ENCODE data around the gene ANXA5.
A peak's percentile ranks its signal among the peaks of the same experiment; 100 is the strongest.
"Not testable (repeated sequence)": the region's sequence is repeated elsewhere in the genome, so short reads cannot be mapped to it uniquely, and the experiment has no call there.

Gene ANXA5

DNA sequence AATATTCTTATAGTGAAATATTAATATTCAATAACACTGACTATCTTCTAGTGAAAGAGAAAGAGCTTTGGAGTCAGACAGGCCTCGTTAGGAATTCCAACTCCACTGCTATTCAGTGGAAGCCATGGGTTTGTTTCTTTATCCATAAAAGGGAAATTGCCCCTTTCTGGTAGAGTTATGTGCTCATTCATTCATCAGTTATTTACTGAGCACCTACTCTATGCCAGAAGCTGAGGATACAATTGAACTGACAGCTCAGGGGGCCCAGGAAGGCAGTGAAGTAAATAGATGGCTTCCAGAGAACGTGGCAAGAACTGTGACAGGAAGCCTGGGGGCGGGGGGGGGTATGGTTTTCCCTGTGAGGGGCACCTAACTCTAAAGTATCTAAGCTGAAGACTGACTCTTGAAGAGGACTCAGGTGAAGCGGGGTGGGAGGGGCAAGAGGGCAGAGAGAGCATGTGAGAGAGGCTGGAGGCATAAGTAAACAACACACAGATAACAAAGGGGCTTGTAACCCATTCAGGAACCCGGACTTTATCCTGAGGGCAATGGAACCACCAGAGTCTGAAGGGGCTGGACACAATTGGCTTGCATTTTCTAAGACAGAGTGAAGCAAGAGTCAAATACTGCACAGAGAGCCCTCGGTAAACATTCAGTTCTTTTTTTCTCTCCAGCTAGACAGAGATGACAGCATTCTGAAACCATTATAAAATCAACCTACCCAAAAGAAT lies 20.3 kb downstream of the ANXA5 start:
- no peak for DNase-seq

DNA sequence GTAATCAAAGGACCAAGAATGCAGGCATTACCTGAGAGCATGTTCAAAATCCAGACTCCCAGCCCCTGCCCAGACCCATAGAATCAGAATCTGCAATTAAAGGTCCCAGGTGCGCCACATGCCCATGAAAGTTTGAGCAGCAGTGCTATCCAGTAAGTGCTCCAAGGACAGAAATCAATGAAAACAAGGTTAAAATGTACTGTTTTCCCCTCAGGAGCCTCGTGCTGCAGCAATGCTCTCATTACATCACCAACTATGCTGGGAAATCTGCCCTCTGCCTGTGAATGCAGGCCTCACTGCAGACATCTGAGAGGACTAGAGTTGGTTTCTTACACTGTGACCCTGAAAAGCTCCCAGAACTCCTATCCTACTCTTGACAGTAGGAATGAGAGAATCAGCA lies 21.1 kb downstream of the ANXA5 start:
- DNase-seq: no peak

- no peak for DNase-seq
Observed at GRCh38 chr4:121674696-121675095, 22.1 kb downstream of the ANXA5 start.

- DNase-seq: no peak
Observed at GRCh38 chr4:121674191-121674590, 22.6 kb downstream of the ANXA5 start.

- DNase-seq: no peak
Observed at GRCh38 chr4:121669163-121669550, 27.6 kb downstream of the ANXA5 start.

DNA sequence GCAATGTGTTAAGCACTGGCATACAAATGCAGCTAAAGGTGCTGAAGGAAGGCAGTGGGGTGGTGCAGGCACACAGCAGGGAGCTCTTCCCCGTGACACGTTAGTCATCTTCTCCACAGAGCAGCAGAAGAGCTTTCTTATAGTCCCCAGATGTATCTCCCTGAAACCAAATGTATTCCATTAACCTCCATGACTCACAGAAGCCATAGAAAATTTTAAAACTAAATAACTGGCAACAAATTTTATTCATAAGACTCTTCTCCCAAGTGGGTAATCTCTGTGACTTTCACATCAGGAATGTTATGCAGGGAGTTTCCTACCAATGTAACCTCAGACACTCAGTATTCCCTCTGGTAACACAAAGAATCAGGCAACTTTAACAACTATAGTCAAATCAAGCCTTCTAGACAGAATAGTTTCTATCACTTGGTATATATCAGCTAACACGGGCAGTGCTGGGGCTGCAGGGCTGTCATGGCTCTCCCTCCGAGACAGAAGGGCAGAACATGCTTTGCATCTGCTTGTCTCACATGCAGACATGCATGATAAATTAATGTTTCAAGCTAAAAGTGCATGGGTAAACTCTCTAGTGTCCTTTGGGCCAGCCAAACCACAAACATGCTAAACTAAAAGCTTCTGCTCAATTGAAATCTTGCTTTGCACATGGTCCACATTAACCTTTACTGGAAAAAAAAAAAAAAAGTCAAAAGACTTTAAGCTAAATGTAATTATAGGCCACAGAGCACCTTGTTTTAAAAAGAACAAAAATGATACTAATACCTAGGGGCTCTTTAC lies 28.2 kb downstream of the ANXA5 start:
- DNase-seq: no peak

DNA sequence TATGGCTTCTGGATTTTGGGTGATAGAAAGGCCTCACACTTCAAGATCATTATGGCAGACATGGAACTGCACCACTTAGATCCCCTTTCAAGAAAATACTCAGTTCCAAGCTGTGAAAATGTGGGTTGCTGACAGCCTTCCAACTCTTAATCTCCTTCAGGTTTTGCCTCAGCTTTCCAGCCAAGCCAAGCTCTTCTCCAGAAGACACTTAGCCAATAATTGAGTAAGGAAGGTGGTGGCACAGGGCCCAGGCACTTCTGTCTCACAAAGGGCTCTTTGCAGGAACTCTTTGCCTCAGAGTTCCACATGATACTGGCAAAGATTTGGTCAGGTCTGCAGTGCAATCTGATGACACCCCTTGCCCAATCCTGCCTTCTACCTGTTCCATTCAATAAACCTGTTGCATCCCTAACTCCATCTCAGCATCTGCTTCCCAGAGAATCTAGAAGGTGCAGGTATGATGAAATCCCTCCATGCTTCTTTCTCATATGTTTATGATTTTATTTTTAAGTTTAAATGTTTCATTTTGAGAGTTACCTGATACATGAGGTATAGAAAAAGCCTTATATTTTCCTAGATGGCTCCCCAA lies 30.6 kb downstream of the ANXA5 start:
- no peak for DNase-seq

DNA sequence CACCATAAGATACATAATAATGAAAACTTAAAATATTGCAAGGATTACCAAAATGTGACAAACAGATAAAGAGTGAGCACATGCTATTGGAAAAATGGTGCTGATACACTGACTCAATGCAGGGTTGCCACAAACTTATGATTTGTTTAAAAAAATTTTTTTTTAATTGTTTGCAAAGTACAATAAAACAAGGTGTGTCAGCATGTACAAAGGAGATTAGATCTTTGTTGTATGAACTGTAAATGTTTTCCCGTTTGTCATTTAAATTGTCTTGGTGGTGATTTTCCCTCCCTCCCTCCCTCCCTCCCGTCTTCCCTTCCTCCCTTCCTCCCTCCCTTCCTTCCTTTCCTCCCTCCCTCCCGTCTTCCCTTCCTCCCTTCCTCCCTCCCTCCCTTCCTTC lies 31.4 kb downstream of the ANXA5 start:
- DNase-seq: no peak

- no peak for DNase-seq
Observed at GRCh38 chr4:121662225-121662624, 34.6 kb downstream of the ANXA5 start.

GRCh38 chr4:121660175-121660933 lies 36.4 kb downstream of the ANXA5 start:
- DNase-seq: not testable (repeated sequence)

- no peak for DNase-seq
Observed at GRCh38 chr4:121658125-121658524, 38.7 kb downstream of the ANXA5 start.

DNA sequence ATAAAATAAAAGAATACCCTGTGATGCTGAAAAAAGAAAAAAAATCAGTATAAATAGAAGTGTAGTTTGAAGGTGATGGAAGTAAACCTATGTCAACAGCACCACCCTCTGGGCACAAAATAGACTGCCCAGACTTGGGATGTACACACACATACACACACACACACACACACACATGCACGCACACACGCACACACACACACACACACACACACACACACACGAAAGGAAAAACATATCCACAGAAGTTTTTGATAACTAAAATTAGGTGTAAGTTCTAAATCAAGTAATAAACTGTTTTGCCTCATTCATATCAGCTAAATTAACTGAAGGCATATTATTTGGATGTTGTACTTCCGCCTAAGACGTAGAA lies 40.5 kb downstream of the ANXA5 start:
- peak in 1 of 6 experiments; percentile 0 for DNase-seq

- DNase-seq: no peak
Observed at GRCh38 chr4:121655320-121656268, 41.2 kb downstream of the ANXA5 start.

GRCh38 chr4:121654738-121655137 lies 42.0 kb downstream of the ANXA5 start:
- no peak for DNase-seq

DNA sequence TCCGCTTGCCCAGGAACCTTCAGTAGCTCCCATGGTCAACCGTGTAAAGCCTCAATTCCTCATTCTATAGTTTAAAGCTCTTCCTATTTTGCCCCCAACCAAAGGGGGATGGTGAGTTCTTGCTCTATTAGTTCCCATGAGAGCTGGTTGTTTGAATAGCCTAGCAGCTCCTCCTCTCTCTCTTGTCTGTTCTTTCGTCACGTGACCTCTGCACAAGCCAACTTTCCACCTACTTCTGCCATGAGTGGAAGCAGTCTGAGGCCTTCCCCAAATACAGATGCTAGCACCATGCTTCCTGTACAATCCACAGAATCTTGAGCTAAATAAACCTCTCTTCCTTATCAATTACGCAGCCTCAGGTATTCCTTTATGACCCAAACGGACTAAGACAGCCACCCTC lies 42.8 kb downstream of the ANXA5 start:
- no peak for DNase-seq

DNA sequence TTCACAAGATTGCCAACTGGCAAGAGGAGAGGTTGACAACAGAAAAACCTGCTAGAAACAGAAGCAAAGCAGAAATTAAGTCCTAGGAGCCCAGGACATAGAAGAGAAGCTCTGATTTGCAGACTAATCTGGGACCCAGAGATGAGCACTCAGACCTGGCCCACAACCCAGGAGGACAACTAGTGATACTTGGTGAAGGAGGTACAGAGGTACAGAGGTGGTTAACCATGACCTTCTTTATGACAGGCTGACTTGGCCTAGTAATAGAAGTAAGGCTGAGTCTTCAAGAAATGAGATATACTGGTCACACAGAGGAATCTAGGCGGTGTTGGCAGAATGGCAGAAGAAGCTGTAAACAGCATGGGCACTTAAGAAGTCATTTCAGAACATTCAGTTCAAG lies 43.6 kb downstream of the ANXA5 start:
- DNase-seq: no peak

DNA sequence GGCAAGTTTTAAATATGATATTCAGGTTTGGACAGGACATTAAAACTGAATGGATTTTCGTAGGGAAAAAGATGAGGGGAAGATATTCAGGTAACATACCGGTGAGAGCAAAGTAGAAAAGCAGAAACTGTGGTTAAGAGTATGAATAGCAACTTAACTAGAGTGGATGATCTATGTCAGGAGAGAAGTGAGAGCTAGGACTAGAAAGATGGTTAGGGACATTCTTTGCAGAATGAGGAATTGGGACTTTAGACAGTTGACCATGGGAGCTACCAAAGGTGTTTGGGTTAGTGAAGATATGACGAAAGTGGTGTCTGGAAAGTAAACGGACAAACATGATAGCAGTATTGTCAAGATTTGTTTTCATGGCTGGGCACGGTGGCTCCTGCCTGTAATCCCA lies 45.2 kb downstream of the ANXA5 start:
- no peak for DNase-seq

GRCh38 chr4:121650741-121651140 lies 46.0 kb downstream of the ANXA5 start:
- no peak for DNase-seq

DNA sequence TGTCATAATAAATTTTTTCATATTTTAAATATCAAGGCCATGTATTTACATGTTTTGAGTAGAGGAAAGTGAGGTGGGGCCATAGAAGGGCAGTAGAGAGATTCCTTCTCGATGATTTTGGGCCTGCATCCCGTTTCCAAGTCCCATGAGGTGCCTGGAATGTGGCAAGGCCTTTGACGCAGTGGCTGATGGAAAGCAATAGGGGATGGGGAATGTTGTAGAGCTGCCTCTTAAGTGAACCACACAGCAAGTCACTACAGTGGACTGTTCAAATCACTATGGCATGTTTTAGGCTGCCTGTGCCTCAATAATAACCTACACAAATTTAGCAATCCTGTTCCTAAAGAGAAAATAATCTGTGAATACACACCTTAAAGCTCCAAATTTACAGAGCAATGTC lies 48.3 kb downstream of the ANXA5 start:
- no peak for DNase-seq

GRCh38 chr4:121642876-121643585 lies 53.7 kb downstream of the ANXA5 start:
- DNase-seq: no peak

DNA sequence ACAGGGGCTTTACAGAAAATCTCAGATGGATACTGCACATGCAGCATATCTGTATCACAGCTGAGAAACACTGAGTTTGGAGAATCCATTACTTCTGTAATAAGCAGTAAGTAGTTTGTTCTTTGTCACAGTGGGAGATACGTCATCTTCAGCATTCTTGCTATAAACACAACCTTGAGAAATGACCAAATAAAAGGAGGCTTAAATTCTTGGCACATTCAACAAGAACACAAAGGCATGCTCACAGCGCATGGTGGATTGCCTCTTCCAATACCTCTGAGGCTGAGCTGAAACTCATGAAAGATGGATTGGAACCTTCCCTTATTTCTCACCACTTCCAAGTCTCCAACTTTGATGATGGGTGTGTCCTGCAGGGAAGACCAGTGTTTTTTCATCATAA lies 54.5 kb downstream of the ANXA5 start:
- no peak for DNase-seq

DNA sequence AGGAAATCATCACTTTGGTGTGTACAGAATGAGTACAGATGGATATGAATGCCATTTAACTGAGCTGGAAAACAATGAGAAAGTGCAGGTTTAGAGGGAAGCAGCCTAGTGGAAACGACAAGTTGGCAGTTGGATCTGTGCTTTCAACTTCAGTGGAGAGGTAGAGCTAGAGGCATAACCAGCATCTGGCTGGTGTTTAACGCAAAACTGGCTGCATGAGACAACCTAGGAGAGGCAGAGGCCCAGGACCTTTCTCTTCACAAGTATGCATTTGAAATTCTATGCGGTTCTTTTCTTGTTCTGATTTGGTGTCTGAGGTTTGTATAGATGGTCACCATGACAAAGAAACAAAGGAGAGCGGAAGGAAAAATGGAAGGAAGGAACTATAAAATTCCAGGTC lies 63.1 kb downstream of the ANXA5 start:
- DNase-seq: no peak
